Measurements from ENCODE around the gene EXTL2. TPM values are rescaled to one million over a fixed set of nuclear protein-coding genes. Genes with fewer than 3 reads are reported as not detected.

The EXTL2 gene
- total RNA-seq, 1 donor from 2014 or later, result 73.3 TPM

DNA sequence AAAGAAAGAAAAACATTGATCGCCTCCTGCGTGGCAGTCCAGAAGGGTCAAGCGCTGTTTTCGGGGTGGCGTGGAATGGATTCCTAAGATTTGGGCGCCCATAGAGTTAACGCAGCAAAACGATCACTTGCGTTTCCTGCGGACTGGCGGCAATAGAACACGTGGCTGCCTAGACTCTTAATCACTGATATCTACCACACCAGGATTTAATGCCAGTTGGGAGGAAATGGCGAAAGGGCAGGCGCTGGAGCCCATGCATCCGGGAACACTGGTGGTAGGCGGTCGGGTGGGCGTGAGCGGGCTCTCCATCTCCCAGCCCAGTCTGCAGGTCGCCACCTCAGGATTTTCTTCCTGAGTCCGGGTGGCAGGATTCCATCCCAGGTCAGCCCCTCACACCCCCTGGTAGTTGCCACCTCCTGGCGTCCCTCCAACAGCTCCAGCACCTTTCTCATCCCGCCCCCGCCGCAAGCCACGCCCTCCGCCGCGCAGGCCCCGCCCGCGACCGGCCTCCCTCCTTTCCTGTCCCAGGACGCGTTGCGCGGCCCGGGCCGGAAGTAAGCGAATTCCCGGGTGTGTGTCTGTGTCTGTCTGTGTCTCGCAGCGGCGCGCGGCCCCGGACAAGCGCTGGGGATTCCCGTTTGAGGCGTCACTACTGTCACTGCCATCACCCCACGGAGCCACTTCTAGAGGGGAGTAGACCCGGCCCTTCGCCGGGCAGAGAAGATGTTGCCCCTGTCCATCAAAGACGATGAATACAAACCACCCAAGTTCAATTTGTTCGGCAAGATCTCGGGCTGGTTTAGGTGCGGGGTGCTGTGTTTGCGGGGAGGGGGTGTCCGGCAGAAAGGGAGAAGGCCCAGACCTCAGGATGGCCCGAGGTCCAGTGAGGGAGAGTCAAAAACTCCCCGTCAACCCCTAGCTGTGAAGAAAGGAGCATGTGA lies 1.2 kb upstream of the EXTL2 start, which contains the start of gene SLC30A7:
TSS of gene SLC30A7 (plus strand) at position 551 of the 941 bp plus-strand sequence. CDS start at position 724, 173 bp downstream.
- DNase-seq (ENCODE audit: low spot score), result peak; percentile 89

GRCh38 chr1:100893718-100894117 lies 924 bp downstream of the EXTL2 start:
- H3F3A ChIP-seq (ENCODE audit: low read depth), result peaks cover 12% of the 10 kb centered on the region
- Mint-ChIP-seq H3K36me3 (peaks cover 43% of the 10 kb centered on the region), H3K9me3 (peaks cover 35% of the 10 kb centered on the region), H3K4me3 (peak overlapping the region; percentile 100), H3K27me3 (ENCODE audit: insufficient read depth, low read depth) (peaks cover 4% of the 10 kb centered on the region), H3K27ac (no peak overlapping the region), H3K4me1 (peaks cover 30% of the 10 kb centered on the region)
- H2AFZ ChIP-seq (replicated peaks), result no peak overlapping the region
- TF ChIP-seq EZH2phosphoT487 (IDR thresholded peaks at IDR 0.05) (no peak), EZH2 (IDR thresholded peaks at IDR 0.05) (no peak)
- TF ChIP-seq, protein P1, sequence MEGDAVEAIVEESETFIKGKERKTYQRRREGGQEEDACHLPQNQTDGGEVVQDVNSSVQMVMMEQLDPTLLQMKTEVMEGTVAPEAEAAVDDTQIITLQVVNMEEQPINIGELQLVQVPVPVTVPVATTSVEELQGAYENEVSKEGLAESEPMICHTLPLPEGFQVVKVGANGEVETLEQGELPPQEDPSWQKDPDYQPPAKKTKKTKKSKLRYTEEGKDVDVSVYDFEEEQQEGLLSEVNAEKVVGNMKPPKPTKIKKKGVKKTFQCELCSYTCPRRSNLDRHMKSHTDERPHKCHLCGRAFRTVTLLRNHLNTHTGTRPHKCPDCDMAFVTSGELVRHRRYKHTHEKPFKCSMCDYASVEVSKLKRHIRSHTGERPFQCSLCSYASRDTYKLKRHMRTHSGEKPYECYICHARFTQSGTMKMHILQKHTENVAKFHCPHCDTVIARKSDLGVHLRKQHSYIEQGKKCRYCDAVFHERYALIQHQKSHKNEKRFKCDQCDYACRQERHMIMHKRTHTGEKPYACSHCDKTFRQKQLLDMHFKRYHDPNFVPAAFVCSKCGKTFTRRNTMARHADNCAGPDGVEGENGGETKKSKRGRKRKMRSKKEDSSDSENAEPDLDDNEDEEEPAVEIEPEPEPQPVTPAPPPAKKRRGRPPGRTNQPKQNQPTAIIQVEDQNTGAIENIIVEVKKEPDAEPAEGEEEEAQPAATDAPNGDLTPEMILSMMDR (IDR thresholded peaks at IDR 0.05), result no peak
- H3K27me3 ChIP-seq, result no peaks in the 10 kb centered on the region
- peaks cover 86% of the 10 kb centered on the region for H3K79me2 ChIP-seq (ENCODE audit: low read depth)
- H3K4me3 ChIP-seq, result peak overlapping the region; percentile 78
- peaks cover 11% of the 10 kb centered on the region for H3K4me1 ChIP-seq
- H3K9ac ChIP-seq, result peak overlapping the region; percentile 50
- no peak overlapping the region for H3K27ac ChIP-seq
- peaks cover 11% of the 10 kb centered on the region for H3K36me3 ChIP-seq
- H4K20me1 ChIP-seq (ENCODE audit: low read depth), result peaks cover 3% of the 10 kb centered on the region
- no peak for DNase-seq (ENCODE audit: low spot score)
- H3K9me3 ChIP-seq (ENCODE audit: low read depth), result peaks cover 8% of the 10 kb centered on the region
- H3K4me2 ChIP-seq, result peak overlapping the region; percentile 93

More for the DNA sequence above, 1.2 kb upstream of the EXTL2 start, which contains the start of gene SLC30A7:
- H3K9me3 ChIP-seq (ENCODE audit: low read depth), result no peaks in the 10 kb centered on the region
- peak within 1 kb of the TSS; percentile 97 for H2AFZ ChIP-seq (replicated peaks)
- peak within 1 kb of the TSS; percentile 78 for H3K4me3 ChIP-seq
- peaks cover 3% of the 10 kb centered on the region for H4K20me1 ChIP-seq (ENCODE audit: low read depth)
- peaks cover 15% of the 10 kb centered on the region for H3K9me3 Mint-ChIP-seq
- peak within 1 kb of the TSS; percentile 100 for H3K4me3 Mint-ChIP-seq
- peak within 1 kb of the TSS; percentile 95 for H3K27ac Mint-ChIP-seq
- peaks cover 12% of the 10 kb centered on the region for H3F3A ChIP-seq (ENCODE audit: low read depth)
- peaks cover 11% of the 10 kb centered on the region for H3K4me1 ChIP-seq
- H3K27me3 ChIP-seq, result no peaks in the 10 kb centered on the region
- peak within 1 kb of the TSS; percentile 66 for H3K9ac ChIP-seq
- H3K36me3 Mint-ChIP-seq, result peaks cover 28% of the 10 kb centered on the region
- H3K79me2 ChIP-seq (ENCODE audit: low read depth), result peaks cover 71% of the 10 kb centered on the region
- H3K36me3 ChIP-seq, result peaks cover 6% of the 10 kb centered on the region
- TF ChIP-seq EZH2phosphoT487 (IDR thresholded peaks at IDR 0.05), result no peak
- TF ChIP-seq, protein P1 (IDR thresholded peaks at IDR 0.05), result no peak
- no peak for TF ChIP-seq EZH2 (IDR thresholded peaks at IDR 0.05)
- peak within 1 kb of the TSS; percentile 93 for H3K4me2 ChIP-seq
- H3K27me3 Mint-ChIP-seq (ENCODE audit: insufficient read depth, low read depth), result peaks cover 4% of the 10 kb centered on the region
- peak within 1 kb of the TSS; percentile 92 for H3K27ac ChIP-seq
- peaks cover 30% of the 10 kb centered on the region for H3K4me1 Mint-ChIP-seq

GRCh38 chr1:100892554-100892953 lies 2.1 kb downstream of the EXTL2 start:
- peaks cover 8% of the 10 kb centered on the region for H3K9me3 ChIP-seq (ENCODE audit: low read depth)
- Mint-ChIP-seq H3K4me1 (peaks cover 21% of the 10 kb centered on the region), H3K4me3 (peak overlapping the region; percentile 100), H3K27me3 (ENCODE audit: insufficient read depth, low read depth) (peaks cover 4% of the 10 kb centered on the region), H3K36me3 (peaks cover 50% of the 10 kb centered on the region), H3K27ac (no peak overlapping the region), H3K9me3 (peaks cover 42% of the 10 kb centered on the region)
- no peak overlapping the region for H3K9ac ChIP-seq
- H3K79me2 ChIP-seq (ENCODE audit: low read depth), result peaks cover 84% of the 10 kb centered on the region
- peaks cover 18% of the 10 kb centered on the region for H3K36me3 ChIP-seq
- peak overlapping the region; percentile 93 for H3K4me2 ChIP-seq
- no peak overlapping the region for H3K4me3 ChIP-seq
- no peak overlapping the region for H3K27ac ChIP-seq
- H3K4me1 ChIP-seq, result peaks cover 6% of the 10 kb centered on the region
- TF ChIP-seq EZH2phosphoT487 (IDR thresholded peaks at IDR 0.05) (no peak), EZH2 (IDR thresholded peaks at IDR 0.05) (no peak)
- TF ChIP-seq, protein P1 (IDR thresholded peaks at IDR 0.05), result no peak
- H4K20me1 ChIP-seq (ENCODE audit: low read depth), result peaks cover 3% of the 10 kb centered on the region
- no peak for DNase-seq (ENCODE audit: low spot score)
- no peaks in the 10 kb centered on the region for H3K27me3 ChIP-seq
- H2AFZ ChIP-seq (replicated peaks), result no peak overlapping the region
- H3F3A ChIP-seq (ENCODE audit: low read depth), result peaks cover 12% of the 10 kb centered on the region

All from neural progenitor cell (in vitro differentiated cells).